WTC11 (cell line): Measurements from ENCODE around the gene CD300E.

Experiments used
- CTCF ChIP-seq: fragments of 200-600 bp; IDR thresholded peaks from 2 replicates; pipeline ENCODE4 v1.8.0; 2022; ENCODE audit warnings: antibody characterized with exemption
- FOXJ3 ChIP-seq: sonication (generic); formaldehyde crosslinking; IDR thresholded peaks from 2 replicates; pipeline ENCODE4 v1.9.0; 2021; ENCODE audit warnings: missing genetic modification reagents, mild to moderate bottlenecking, borderline replicate concordance
- FOXP4 ChIP-seq: sonication (generic); formaldehyde crosslinking; IDR thresholded peaks from 2 replicates; pipeline ENCODE4 v1.8.0; 2022; ENCODE audit warnings: mild to moderate bottlenecking, missing genetic modification reagents
- HMGXB4 ChIP-seq: sonication (generic); formaldehyde crosslinking; IDR thresholded peaks from 2 replicates; pipeline ENCODE4 v1.8.1; 2023; ENCODE audit warnings: mild to moderate bottlenecking, moderate library complexity, missing genetic modification reagents
- MAX ChIP-seq: sonication (generic); formaldehyde crosslinking; IDR thresholded peaks from 2 replicates; pipeline ENCODE4 v1.8.0; 2022; ENCODE audit warnings: mild to moderate bottlenecking, missing genetic modification reagents
- ZNF121 ChIP-seq: sonication (generic); formaldehyde crosslinking; IDR thresholded peaks from 2 replicates; pipeline ENCODE4 v1.8.0; 2023; ENCODE audit warnings: missing genetic modification reagents

- TF ChIP-seq HMGXB4 (no peak), FOXP4 (CRISPR knock-in tag) (no peak), CTCF (no peak), MAX (CRISPR knock-in tag) (no peak), ZNF121 (CRISPR knock-in tag) (no peak), FOXJ3 (CRISPR knock-in tag) (no peak)
These were observed 36.4 kb upstream of the CD300E start for GRCh38 chr17:74659889-74660288.
